Astrocyte (in vitro differentiated cells and primary cell): Measurements from ENCODE around the gene UMOD. TPM values are rescaled to one million over a fixed set of nuclear protein-coding genes. Genes with fewer than 3 reads are reported as not detected.

Source experiments
- DNase-seq: peaks from one replicate; pipeline ENCODE4 v3.0.0-alpha.2; 2010; ENCODE audit warnings: low read depth
- FAIRE-seq: peaks from 2 replicates; lab custom pipeline; 2011; peaks lifted over from hg19 to GRCh38; lab: Jason Lieb, UNC
- H2AFZ ChIP-seq: 2 replicates; pipeline ENCODE4 v1.6.0; 2012; ENCODE audit warnings: low read depth, low read length, inconsistent platforms
- H3K27ac ChIP-seq: 2 replicates; pipeline ENCODE4 v1.5.1; 2011; ENCODE audit warnings: low read depth, low read length, inconsistent platforms
- H3K27me3 ChIP-seq: 2 replicates; pipeline ENCODE4 v1.6.0; 2011; ENCODE audit warnings: low read length, inconsistent platforms; ENCODE audit not compliant: insufficient read depth
- H3K36me3 ChIP-seq: 2 replicates; pipeline ENCODE4 v1.5.1; 2011; ENCODE audit warnings: low read length, inconsistent platforms; ENCODE audit not compliant: insufficient read depth
- H3K4me1 ChIP-seq: 2 replicates; pipeline ENCODE4 v1.5.1; 2011; ENCODE audit warnings: low read length, inconsistent platforms; ENCODE audit not compliant: insufficient read depth
- H3K4me2 ChIP-seq: 2 replicates; pipeline ENCODE4 v1.6.0; 2012; ENCODE audit warnings: low read length, inconsistent platforms
- H3K4me3 ChIP-seq: 2 replicates; pipeline ENCODE4 v1.5.1; 2011; ENCODE audit warnings: low read depth, mild to moderate bottlenecking, low read length, inconsistent platforms; ENCODE audit not compliant: insufficient read depth
- H3K79me2 ChIP-seq: 2 replicates; pipeline ENCODE4 v1.6.0; 2012; ENCODE audit warnings: mild to moderate bottlenecking, low read length, inconsistent platforms; ENCODE audit not compliant: insufficient read depth
- H3K9ac ChIP-seq: 2 replicates; pipeline ENCODE4 v1.6.0; 2012; ENCODE audit warnings: mild to moderate bottlenecking, low read length, inconsistent platforms
- H3K9me3 ChIP-seq: 2 replicates; pipeline ENCODE4 v1.5.1; 2012; ENCODE audit warnings: low read depth, mild to moderate bottlenecking, low read length, inconsistent platforms; ENCODE audit not compliant: insufficient read depth
- H4K20me1 ChIP-seq: 2 replicates; pipeline ENCODE4 v1.6.0; 2012; ENCODE audit warnings: low read length, inconsistent platforms; ENCODE audit not compliant: insufficient read depth
- H3K27ac Mint-ChIP-seq: one replicate; pipeline ENCODE4 v1.8.0; 2021; ENCODE audit warnings: mild to moderate bottlenecking, mixed read lengths; ENCODE audit not compliant: unreplicated experiment
- H3K27me3 Mint-ChIP-seq: one replicate; pipeline ENCODE4 v1.8.0; 2021; ENCODE audit warnings: low read depth, mixed read lengths; ENCODE audit not compliant: unreplicated experiment
- H3K36me3 Mint-ChIP-seq: one replicate; pipeline ENCODE4 v1.8.0; 2021; ENCODE audit warnings: low read depth, mixed read lengths; ENCODE audit not compliant: unreplicated experiment
- H3K4me1 Mint-ChIP-seq: one replicate; pipeline ENCODE4 v1.8.0; 2021; ENCODE audit warnings: low read depth, mixed read lengths; ENCODE audit not compliant: unreplicated experiment
- H3K4me3 Mint-ChIP-seq: one replicate; pipeline ENCODE4 v1.8.0; 2021; ENCODE audit warnings: mild to moderate bottlenecking, moderate library complexity, mixed read lengths; ENCODE audit not compliant: unreplicated experiment
- H3K9me3 Mint-ChIP-seq: one replicate; pipeline ENCODE4 v1.8.0; 2021; ENCODE audit warnings: mild to moderate bottlenecking, mixed read lengths; ENCODE audit not compliant: unreplicated experiment
- EZH2 ChIP-seq: IDR thresholded peaks from 2 replicates; pipeline ENCODE4 v1.6.1; 2012; ENCODE audit warnings: mild to moderate bottlenecking, low read length, inconsistent platforms; ENCODE audit not compliant: insufficient read depth
- total RNA-seq: library from RNA; stranded (reverse); gene quantifications from 2 replicates; pipeline ENCODE4 v1.2.1, GENCODE V29; 2021
- TF ChIP-seq, protein P1 (sequence below): IDR thresholded peaks from 2 replicates; pipeline ENCODE4 v1.5.1; 2011; ENCODE audit warnings: low read depth, mild to moderate bottlenecking, inconsistent platforms, low read length, moderate library complexity; ENCODE audit not compliant: insufficient read depth

The UMOD gene
- total RNA-seq, 1 donor from 2014 or later, result not detected

DNA sequence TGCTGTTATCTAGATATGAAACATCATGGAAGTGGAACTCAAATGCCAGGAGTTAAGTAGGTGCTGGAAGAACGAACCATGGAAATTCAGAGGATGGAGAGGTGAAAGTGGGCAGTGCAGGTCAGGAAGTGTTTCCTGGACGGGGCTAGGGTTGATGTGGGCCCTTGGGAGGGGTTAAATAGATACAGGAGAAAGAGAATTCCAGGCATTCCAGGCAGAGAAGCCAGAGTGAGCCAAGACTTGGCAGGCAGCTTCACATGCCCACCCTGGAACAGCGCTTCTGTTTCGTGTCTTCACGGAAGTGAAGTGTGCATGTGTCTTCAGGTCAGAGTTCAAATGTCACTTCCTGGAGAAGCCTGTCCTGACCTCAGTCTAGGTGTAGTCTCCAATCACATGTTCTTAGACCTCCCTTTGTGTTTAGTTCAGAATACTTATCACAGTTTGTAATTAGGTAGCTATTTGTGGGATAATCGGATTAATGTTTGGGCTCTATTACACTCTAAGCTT lies 66.5 kb downstream of the UMOD start:
- Histone ChIP-seq H3K27ac (no peak overlapping the region), H3K36me3 (no peaks in the 10 kb centered on the region), H3K4me3 (no peak overlapping the region), H3K9ac (no peak overlapping the region), H3K27me3 (no peaks in the 10 kb centered on the region), H3K4me2 (no peak overlapping the region), H4K20me1 (no peaks in the 10 kb centered on the region), H3K79me2 (no peaks in the 10 kb centered on the region), H2AFZ (no peak overlapping the region), H3K4me1 (no peaks in the 10 kb centered on the region), H3K9me3 (no peaks in the 10 kb centered on the region)
- Mint-ChIP-seq H3K4me1 (no peaks in the 10 kb centered on the region), H3K27ac (no peak overlapping the region), H3K27me3 (peaks cover 12% of the 10 kb centered on the region), H3K36me3 (no peaks in the 10 kb centered on the region), H3K4me3 (no peak overlapping the region), H3K9me3 (no peaks in the 10 kb centered on the region)
- DNase-seq, result no peak
- TF ChIP-seq, protein P1, sequence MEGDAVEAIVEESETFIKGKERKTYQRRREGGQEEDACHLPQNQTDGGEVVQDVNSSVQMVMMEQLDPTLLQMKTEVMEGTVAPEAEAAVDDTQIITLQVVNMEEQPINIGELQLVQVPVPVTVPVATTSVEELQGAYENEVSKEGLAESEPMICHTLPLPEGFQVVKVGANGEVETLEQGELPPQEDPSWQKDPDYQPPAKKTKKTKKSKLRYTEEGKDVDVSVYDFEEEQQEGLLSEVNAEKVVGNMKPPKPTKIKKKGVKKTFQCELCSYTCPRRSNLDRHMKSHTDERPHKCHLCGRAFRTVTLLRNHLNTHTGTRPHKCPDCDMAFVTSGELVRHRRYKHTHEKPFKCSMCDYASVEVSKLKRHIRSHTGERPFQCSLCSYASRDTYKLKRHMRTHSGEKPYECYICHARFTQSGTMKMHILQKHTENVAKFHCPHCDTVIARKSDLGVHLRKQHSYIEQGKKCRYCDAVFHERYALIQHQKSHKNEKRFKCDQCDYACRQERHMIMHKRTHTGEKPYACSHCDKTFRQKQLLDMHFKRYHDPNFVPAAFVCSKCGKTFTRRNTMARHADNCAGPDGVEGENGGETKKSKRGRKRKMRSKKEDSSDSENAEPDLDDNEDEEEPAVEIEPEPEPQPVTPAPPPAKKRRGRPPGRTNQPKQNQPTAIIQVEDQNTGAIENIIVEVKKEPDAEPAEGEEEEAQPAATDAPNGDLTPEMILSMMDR, result no peak
- no peak for TF ChIP-seq EZH2
- FAIRE-seq, result no peak

Other genes with a start within 250 kb of the UMOD start
- not detected in 2 replicates for gene GP2, start 25.2 kb downstream of the UMOD start, total RNA-seq
- gene PDILT, start 52.0 kb upstream of the UMOD start, total RNA-seq, result not detected in 2 replicates
- gene ACSM5, start 56.8 kb upstream of the UMOD start, total RNA-seq, result 0.67 TPM in 1 of 2 replicates, not detected in the other
- 0.14 TPM in 1 of 2 replicates, not detected in the other for gene ACSM2A, start 98.8 kb upstream of the UMOD start, total RNA-seq
- gene ACSM2B, start 223.7 kb upstream of the UMOD start, total RNA-seq, result not detected in 2 replicates